GM12878 (cell line): Measurements from ENCODE around the gene GNPTAB. TPM values are rescaled to one million over a fixed set of nuclear protein-coding genes. Genes with fewer than 3 reads are reported as not detected.

Source experiments
- ATF7 ChIP-seq: fragments of 450-650 bp; IDR thresholded peaks from 2 replicates; pipeline ENCODE4 v1.6.1; 2016; ENCODE audit warnings: low read depth, mild to moderate bottlenecking
- CEBPB ChIP-seq, 2 experiments: fragments of 150-350 bp in 1 of 2; IDR thresholded peaks; 2 replicates each; pipeline ENCODE4 v1.6.1; 2012 to 2014; ENCODE audit warnings: low read depth in 2 of 2, low read length in 2 of 2, borderline replicate concordance in 1 of 2, inconsistent platforms in 1 of 2
- CEBPZ ChIP-seq: fragments of 150-350 bp; IDR thresholded peaks from 2 replicates; pipeline ENCODE4 v1.6.1; 2016; ENCODE audit warnings: low read depth, low read length
- GATAD2B ChIP-seq: fragments of 450-650 bp; conservative IDR thresholded peaks from 2 replicates; pipeline ENCODE4 v1.6.1; 2017; ENCODE audit warnings: low read depth, mild to moderate bottlenecking, moderate library complexity
- RFX5 ChIP-seq: IDR thresholded peaks from 2 replicates; pipeline ENCODE4 v1.6.1; 2011; ENCODE audit warnings: low read depth, low read length, improper control_type of control experiment
- SMARCA5 ChIP-seq: fragments of 450-650 bp; IDR thresholded peaks from 2 replicates; pipeline ENCODE4 v1.6.1; 2017; ENCODE audit warnings: mild to moderate bottlenecking
- SPI1 ChIP-seq: IDR thresholded peaks from 2 replicates; pipeline ENCODE4 v1.6.1; 2011; ENCODE audit warnings: low read depth, mild to moderate bottlenecking, low read length, moderate library complexity, borderline replicate concordance; ENCODE audit not compliant: insufficient read depth
- YBX1 ChIP-seq: fragments of 450-650 bp; IDR thresholded peaks from 2 replicates; pipeline ENCODE4 v1.6.1; 2016; ENCODE audit warnings: antibody characterized with exemption
- polyA plus RNA-seq, 11 experiments: library from polyadenylated mRNA; depleted of rRNA in 4 of 11; unstranded in 6 of 11; stranded (reverse) in 5 of 11; fragments of >200 nt; fragmentation: Nextera tagmentation in 4 of 11; fragmentation: Illumina TruSeq in 1 of 11; extraction: Ambion mirVana in 4 of 11; extraction: Trizol in 1 of 11; gene quantifications; 1 replicate in 1 of 11; 2 replicates in 10 of 11; pipeline versions ENCODE4 v1.2.1 to v1.2.3, GENCODE V29; 2011 to 2016; ENCODE audit warnings: inconsistent platforms in 2 of 11, missing spikeins in 2 of 11, low read depth in 1 of 11
- total RNA-seq, 4 experiments: library from RNA; depleted of rRNA in 3 of 4; stranded (reverse); fragments of >200 nt in 3 of 4; fragmentation: Illumina TruSeq in 1 of 4; extraction: Trizol in 1 of 4; gene quantifications; 2 replicates each; pipeline versions ENCODE4 v1.2.1 to v1.2.3, GENCODE V29; 2013 to 2021
- TF ChIP-seq, protein P1 (sequence below), 3 experiments: IDR thresholded peaks in 2 of 3; conservative IDR thresholded peaks in 1 of 3; 2 replicates each; pipeline ENCODE4 v1.5.1; 2011; ENCODE audit warnings: low read depth in 3 of 3, low read length in 3 of 3, mild to moderate bottlenecking in 3 of 3, control low read depth in 2 of 3, moderate library complexity in 2 of 3, inconsistent platforms in 1 of 3, mixed read lengths in 1 of 3; ENCODE audit not compliant: control insufficient read depth in 2 of 3, insufficient read depth in 1 of 3; ENCODE audit errors: extremely low read depth in 1 of 3

GNPTAB gene
- total and polyA plus RNA-seq, 10 of the 15 experiments (the other 5 are each of a cell fraction or from before 2014, with no cell fraction given) = 9.8 to 38.9 (median 35.3) TPM

GRCh38 chr12:101877806-101878242 is 47.1 kb upstream of the GNPTAB start (continued):
- TF ChIP-seq GATAD2B (no peak), CEBPZ (no peak), CEBPB (IDR thresholded peaks at IDR 0.05; ENCODE audit: borderline replicate concordance in 1 of 2, low read depth in 2 of 2, low read length in 2 of 2) (no peak), YBX1 (no peak), SMARCA5 (no peak), RFX5 (no peak), ATF7 (no peak), SPI1 (no peak)
- TF ChIP-seq, protein P1, sequence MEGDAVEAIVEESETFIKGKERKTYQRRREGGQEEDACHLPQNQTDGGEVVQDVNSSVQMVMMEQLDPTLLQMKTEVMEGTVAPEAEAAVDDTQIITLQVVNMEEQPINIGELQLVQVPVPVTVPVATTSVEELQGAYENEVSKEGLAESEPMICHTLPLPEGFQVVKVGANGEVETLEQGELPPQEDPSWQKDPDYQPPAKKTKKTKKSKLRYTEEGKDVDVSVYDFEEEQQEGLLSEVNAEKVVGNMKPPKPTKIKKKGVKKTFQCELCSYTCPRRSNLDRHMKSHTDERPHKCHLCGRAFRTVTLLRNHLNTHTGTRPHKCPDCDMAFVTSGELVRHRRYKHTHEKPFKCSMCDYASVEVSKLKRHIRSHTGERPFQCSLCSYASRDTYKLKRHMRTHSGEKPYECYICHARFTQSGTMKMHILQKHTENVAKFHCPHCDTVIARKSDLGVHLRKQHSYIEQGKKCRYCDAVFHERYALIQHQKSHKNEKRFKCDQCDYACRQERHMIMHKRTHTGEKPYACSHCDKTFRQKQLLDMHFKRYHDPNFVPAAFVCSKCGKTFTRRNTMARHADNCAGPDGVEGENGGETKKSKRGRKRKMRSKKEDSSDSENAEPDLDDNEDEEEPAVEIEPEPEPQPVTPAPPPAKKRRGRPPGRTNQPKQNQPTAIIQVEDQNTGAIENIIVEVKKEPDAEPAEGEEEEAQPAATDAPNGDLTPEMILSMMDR (IDR thresholded peaks at IDR 0.05 in 2 of 3, conservative IDR thresholded peaks at IDR 0.05 in 1 of 3; ENCODE audit: control insufficient read depth in 2 of 3, extremely low read depth in 1 of 3, insufficient read depth in 1 of 3, low read depth in 3 of 3, low read length in 3 of 3) = no peak
